ENCODE data around the gene ARF6.

ARF6 gene

GRCh38 chr14:49879646-49880204, 13.2 kb upstream of the ARF6 start (continued):
- TF ChIP-seq GLI2 (tag by site-specific recombination; IDR thresholded peaks at IDR 0.05; ENCODE audit: borderline replicate concordance, low read depth): no peak
- TF ChIP-seq ZNF624 (tag by site-specific recombination; IDR thresholded peaks at IDR 0.05): no peak
- no peak for TF ChIP-seq ZNF792 (tag by site-specific recombination; IDR thresholded peaks at IDR 0.05)
- no peak for TF ChIP-seq ZNF639 (tag by site-specific recombination; IDR thresholded peaks at IDR 0.05)
- TF ChIP-seq ZNF37A (tag by site-specific recombination; IDR thresholded peaks at IDR 0.05): no peak
- TF ChIP-seq, protein P1, sequence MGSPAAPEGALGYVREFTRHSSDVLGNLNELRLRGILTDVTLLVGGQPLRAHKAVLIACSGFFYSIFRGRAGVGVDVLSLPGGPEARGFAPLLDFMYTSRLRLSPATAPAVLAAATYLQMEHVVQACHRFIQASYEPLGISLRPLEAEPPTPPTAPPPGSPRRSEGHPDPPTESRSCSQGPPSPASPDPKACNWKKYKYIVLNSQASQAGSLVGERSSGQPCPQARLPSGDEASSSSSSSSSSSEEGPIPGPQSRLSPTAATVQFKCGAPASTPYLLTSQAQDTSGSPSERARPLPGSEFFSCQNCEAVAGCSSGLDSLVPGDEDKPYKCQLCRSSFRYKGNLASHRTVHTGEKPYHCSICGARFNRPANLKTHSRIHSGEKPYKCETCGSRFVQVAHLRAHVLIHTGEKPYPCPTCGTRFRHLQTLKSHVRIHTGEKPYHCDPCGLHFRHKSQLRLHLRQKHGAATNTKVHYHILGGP (tag by site-specific recombination; IDR thresholded peaks at IDR 0.05): no peak
- no peak for TF ChIP-seq ZNF843 (tag by site-specific recombination; IDR thresholded peaks at IDR 0.05)
- no peak for TF ChIP-seq ZSCAN23 (tag by site-specific recombination; IDR thresholded peaks at IDR 0.05)
- TF ChIP-seq ZNF274 (IDR thresholded peaks at IDR 0.05; ENCODE audit: low read length): no peak
- TF ChIP-seq ZNF274 (tag by site-specific recombination; IDR thresholded peaks at IDR 0.05; ENCODE audit: borderline replicate concordance): no peak
- no peak for TF ChIP-seq ZNF133 (tag by site-specific recombination; IDR thresholded peaks at IDR 0.05)
- peak; percentile 70; the same call in 1 of the 2 replicates for TF ChIP-seq ZSCAN30 (tag by site-specific recombination; IDR thresholded peaks at IDR 0.05)
- TF ChIP-seq ZNF707 (tag by site-specific recombination; IDR thresholded peaks at IDR 0.05): no peak
- TF ChIP-seq, protein P2, sequence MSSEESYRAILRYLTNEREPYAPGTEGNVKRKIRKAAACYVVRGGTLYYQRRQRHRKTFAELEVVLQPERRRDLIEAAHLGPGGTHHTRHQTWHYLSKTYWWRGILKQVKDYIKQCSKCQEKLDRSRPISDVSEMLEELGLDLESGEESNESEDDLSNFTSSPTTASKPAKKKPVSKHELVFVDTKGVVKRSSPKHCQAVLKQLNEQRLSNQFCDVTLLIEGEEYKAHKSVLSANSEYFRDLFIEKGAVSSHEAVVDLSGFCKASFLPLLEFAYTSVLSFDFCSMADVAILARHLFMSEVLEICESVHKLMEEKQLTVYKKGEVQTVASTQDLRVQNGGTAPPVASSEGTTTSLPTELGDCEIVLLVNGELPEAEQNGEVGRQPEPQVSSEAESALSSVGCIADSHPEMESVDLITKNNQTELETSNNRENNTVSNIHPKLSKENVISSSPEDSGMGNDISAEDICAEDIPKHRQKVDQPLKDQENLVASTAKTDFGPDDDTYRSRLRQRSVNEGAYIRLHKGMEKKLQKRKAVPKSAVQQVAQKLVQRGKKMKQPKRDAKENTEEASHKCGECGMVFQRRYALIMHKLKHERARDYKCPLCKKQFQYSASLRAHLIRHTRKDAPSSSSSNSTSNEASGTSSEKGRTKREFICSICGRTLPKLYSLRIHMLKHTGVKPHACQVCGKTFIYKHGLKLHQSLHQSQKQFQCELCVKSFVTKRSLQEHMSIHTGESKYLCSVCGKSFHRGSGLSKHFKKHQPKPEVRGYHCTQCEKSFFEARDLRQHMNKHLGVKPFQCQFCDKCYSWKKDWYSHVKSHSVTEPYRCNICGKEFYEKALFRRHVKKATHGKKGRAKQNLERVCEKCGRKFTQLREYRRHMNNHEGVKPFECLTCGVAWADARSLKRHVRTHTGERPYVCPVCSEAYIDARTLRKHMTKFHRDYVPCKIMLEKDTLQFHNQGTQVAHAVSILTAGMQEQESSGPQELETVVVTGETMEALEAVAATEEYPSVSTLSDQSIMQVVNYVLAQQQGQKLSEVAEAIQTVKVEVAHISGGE (tag by site-specific recombination; conservative IDR thresholded peaks at IDR 0.05; ENCODE audit: low read depth): no peak
- no peak for TF ChIP-seq ZNF596 (tag by site-specific recombination; IDR thresholded peaks at IDR 0.05)
- TF ChIP-seq ZNF510 (tag by site-specific recombination; IDR thresholded peaks at IDR 0.05; ENCODE audit: insufficient replicate concordance): no peak
- TF ChIP-seq IKZF3 (tag by site-specific recombination; IDR thresholded peaks at IDR 0.05): peak; percentile 45; the same call in 1 of the 2 replicates
- TF ChIP-seq, protein P3, sequence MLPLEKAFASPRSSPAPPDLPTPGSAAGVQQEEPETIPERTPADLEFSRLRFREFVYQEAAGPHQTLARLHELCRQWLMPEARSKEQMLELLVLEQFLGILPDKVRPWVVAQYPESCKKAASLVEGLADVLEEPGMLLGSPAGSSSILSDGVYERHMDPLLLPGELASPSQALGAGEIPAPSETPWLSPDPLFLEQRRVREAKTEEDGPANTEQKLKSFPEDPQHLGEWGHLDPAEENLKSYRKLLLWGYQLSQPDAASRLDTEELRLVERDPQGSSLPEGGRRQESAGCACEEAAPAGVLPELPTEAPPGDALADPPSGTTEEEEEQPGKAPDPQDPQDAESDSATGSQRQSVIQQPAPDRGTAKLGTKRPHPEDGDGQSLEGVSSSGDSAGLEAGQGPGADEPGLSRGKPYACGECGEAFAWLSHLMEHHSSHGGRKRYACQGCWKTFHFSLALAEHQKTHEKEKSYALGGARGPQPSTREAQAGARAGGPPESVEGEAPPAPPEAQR (tag by site-specific recombination; IDR thresholded peaks at IDR 0.05): no peak
- TF ChIP-seq ZNF791 (tag by site-specific recombination; IDR thresholded peaks at IDR 0.05): no peak
- TF ChIP-seq, protein P4, sequence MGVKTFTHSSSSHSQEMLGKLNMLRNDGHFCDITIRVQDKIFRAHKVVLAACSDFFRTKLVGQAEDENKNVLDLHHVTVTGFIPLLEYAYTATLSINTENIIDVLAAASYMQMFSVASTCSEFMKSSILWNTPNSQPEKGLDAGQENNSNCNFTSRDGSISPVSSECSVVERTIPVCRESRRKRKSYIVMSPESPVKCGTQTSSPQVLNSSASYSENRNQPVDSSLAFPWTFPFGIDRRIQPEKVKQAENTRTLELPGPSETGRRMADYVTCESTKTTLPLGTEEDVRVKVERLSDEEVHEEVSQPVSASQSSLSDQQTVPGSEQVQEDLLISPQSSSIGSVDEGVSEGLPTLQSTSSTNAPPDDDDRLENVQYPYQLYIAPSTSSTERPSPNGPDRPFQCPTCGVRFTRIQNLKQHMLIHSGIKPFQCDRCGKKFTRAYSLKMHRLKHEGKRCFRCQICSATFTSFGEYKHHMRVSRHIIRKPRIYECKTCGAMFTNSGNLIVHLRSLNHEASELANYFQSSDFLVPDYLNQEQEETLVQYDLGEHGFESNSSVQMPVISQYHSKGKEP (tag by site-specific recombination; IDR thresholded peaks at IDR 0.05): 0 out of 2 replicates have a peak, but pooled peaks have one; percentile 3
- TF ChIP-seq ZNF658 (tag by site-specific recombination; IDR thresholded peaks at IDR 0.05): no peak
- no peak for TF ChIP-seq ZNF174 (tag by site-specific recombination; IDR thresholded peaks at IDR 0.05)
- no peak for TF ChIP-seq TRIM28 (IDR thresholded peaks at IDR 0.05; ENCODE audit: borderline replicate concordance, low read length)
- no peak for TF ChIP-seq ZNF837 (tag by site-specific recombination; IDR thresholded peaks at IDR 0.05)
- TF ChIP-seq ZNF629 (tag by site-specific recombination; IDR thresholded peaks at IDR 0.05): peak; percentile 57; the same call in 1 of the 2 replicates
- TF ChIP-seq ZNF529 (tag by site-specific recombination; IDR thresholded peaks at IDR 0.05; ENCODE audit: insufficient replicate concordance): no peak
- TF ChIP-seq ZNF311 (tag by site-specific recombination; IDR thresholded peaks at IDR 0.05; ENCODE audit: borderline replicate concordance): no peak
- TF ChIP-seq ZFP41 (tag by site-specific recombination; IDR thresholded peaks at IDR 0.05; ENCODE audit: borderline replicate concordance): no peak
- peak; percentile 47; the same call in 1 of the 2 replicates for TF ChIP-seq GLIS2 (tag by site-specific recombination; IDR thresholded peaks at IDR 0.05)
- no peak for TF ChIP-seq ZNF600 (tag by site-specific recombination; IDR thresholded peaks at IDR 0.05)
- no peak for TF ChIP-seq ZSCAN16 (tag by site-specific recombination; IDR thresholded peaks at IDR 0.05)
- no peak for TF ChIP-seq ZNF132 (tag by site-specific recombination; IDR thresholded peaks at IDR 0.05; ENCODE audit: borderline replicate concordance)
- no peak for TF ChIP-seq ZNF544 (tag by site-specific recombination; IDR thresholded peaks at IDR 0.05)
